Fibroblast of villous mesenchyme (primary cell): ENCODE results near the gene CDKL4. TPM values are rescaled to one million over a fixed set of nuclear protein-coding genes. Genes with fewer than 3 reads are reported as not detected.

Experiments used
- DNase-seq: peaks from one replicate; pipeline ENCODE4 v3.0.0-alpha.2; 2010; ENCODE audit warnings: low read depth
- H3K4me3 ChIP-seq: 2 replicates; pipeline ENCODE4 v1.5.1; 2011; ENCODE audit warnings: low read depth, mild to moderate bottlenecking, low read length
- CTCF ChIP-seq: IDR thresholded peaks from 2 replicates; pipeline ENCODE4 v1.5.1; 2012; ENCODE audit warnings: low read depth, mild to moderate bottlenecking, low read length; ENCODE audit not compliant: insufficient read depth
- total RNA-seq: library from RNA; depleted of rRNA; stranded (reverse); fragments of >200 nt; gene quantifications from 2 replicates; pipeline ENCODE4 v1.2.3, GENCODE V29; 2012

Gene CDKL4
- total RNA-seq, 1 donor = 4.3 TPM

DNA sequence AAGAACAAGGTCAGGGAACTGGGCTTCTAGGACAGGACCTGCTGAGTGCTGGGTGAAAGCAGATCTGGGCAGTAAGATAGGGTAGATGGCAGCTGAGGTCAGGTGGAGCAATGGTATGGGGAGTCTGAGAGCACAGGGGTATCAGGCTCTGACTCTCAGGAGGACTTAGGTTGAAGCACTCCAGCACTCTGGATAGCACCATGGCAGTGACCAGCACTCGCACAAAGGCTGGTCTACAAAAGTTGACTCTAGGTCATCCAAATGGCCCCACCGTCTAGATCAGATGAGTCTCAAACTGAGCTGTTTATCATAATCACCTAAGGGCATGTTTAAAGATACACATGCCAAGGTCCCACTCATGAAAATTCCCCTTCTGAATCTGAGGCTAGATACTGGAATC is 60.1 kb downstream of the CDKL4 start:
- no peak for DNase-seq
- no peak for TF ChIP-seq CTCF
- no peak overlapping the region for H3K4me3 ChIP-seq

- TF ChIP-seq CTCF = no peak
- H3K4me3 ChIP-seq = no peak overlapping the region
- DNase-seq = no peak
These were observed 62.5 kb downstream of the CDKL4 start for GRCh38 chr2:39181297-39181696.

DNA sequence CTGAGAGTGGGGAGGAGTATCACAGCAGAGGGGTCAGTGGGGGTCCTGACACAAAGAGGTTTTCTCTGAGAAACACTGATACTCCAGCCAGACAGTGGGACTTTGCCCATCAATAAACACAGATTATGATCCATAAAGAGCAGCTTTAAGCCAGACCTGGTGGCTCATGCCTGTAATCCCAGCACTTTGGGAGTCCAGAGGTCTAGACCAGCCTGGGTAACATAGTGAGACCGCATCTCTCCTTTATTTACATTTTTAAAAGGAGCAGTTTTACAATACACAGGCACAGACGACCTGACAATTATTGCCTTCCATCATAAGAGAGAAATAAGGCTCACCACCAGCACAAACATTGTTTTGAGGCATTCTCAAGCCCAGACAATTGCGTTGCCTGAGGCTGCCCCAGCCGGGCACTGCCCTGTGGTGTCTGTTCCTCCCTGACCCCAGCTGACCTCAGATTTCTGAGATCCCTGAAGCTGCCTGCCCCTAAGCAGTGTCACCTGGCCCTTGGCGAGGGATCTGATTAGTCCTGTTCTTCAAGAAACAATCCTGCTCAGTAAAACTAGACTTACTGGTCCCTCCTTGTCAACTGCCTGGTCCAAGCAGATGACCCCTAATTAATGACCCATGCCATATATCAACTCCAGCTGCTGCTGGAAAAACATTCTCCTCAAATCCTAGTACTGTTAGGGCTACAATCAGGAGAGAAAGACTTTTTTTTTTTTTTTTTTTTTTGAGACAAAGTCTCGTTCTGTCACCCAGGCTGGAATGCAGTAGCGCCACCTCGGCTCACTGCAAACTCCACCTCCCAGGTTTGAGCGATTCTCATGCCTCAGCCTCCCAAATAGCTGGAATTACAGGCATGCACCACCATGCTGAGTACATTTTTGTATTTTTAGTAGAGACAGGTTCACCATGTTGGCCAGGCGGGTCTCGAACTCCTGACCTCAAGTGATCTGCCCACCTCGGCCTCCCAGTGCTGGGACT is 63.5 kb downstream of the CDKL4 start:
- no peak overlapping the region for H3K4me3 ChIP-seq
- TF ChIP-seq CTCF = no peak
- DNase-seq = no peak

DNA sequence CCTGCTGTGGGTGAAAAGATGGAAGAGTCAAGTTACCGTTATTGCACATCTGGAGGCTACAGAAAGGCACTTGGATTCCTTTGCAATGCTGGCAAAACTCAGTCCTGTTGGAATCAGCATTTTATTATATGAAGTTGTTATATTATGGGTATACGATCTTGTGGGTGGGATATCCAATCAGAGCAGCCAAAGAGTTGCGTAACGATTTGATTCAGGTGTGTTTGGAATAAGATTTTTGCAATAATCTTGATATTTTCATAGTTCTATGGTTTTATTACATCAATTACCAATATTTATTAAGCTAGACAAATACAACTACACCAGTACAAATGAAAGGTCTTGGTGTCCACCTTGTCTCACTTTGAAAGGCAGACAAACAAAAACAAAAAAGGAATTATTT is 65.0 kb downstream of the CDKL4 start:
- no peak for DNase-seq
- TF ChIP-seq CTCF = no peak
- H3K4me3 ChIP-seq = no peak overlapping the region

GRCh38 chr2:39176997-39177396 is 66.8 kb downstream of the CDKL4 start:
- H3K4me3 ChIP-seq = no peak overlapping the region
- no peak for DNase-seq
- no peak for TF ChIP-seq CTCF

DNA sequence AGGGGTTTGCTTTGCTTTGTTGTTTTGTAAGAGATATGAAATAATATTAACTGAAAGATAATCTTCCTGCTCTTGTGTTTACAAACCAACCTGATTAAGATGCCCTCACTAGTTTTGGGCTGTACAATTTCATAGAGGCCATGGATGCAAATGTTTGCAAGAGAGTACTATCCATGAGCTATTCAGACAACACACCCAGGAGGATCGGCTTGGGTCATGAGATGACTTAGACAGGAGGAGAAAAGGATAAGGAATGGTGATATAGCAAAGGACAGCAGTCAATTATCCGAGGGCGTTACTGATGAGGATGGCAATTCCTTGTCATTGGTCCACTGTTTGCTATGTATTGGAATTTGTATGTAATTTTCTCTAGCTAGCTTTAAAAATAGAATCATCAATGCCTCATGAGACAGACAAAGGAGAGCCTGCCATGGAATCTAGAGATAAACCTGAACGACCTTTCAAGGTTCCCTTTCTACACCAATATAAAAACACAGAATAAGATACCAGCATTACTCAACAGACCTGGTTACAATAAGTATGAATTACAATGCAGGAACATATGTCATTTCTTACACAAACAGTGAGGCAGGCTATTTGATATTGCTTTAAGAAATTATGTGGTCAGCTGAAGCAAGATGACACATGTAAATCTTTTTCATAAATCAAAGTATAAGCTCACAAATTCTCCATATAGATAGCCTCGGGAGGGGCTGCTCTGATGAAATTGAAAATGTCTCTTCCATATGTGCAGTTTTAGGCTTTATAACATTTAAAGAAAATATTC is 68.6 kb downstream of the CDKL4 start:
- no peak overlapping the region for H3K4me3 ChIP-seq
- DNase-seq = no peak
- TF ChIP-seq CTCF = no peak
